ENCODE results near the gene SEC24C.
A peak's percentile ranks its signal among the peaks of the same experiment; 100 is the strongest.
"Not testable (repeated sequence)": the region's sequence is repeated elsewhere in the genome, so short reads cannot be mapped to it uniquely, and the experiment has no call there.

Gene SEC24C

GRCh38 chr10:73732426-73732825, 11.7 kb upstream of the SEC24C start:
- DNase-seq (ENCODE audit: low read depth in 1 of 2, low spot score in 1 of 2) = no peak

GRCh38 chr10:73732931-73733623, 11.1 kb upstream of the SEC24C start:
- DNase-seq (ENCODE audit: low read depth in 1 of 2, low spot score in 1 of 2) = no peak

- no peak for DNase-seq (ENCODE audit: low read depth in 1 of 2, low spot score in 1 of 2)
Observed at GRCh38 chr10:73734028-73734720, 10.0 kb upstream of the SEC24C start.

DNA sequence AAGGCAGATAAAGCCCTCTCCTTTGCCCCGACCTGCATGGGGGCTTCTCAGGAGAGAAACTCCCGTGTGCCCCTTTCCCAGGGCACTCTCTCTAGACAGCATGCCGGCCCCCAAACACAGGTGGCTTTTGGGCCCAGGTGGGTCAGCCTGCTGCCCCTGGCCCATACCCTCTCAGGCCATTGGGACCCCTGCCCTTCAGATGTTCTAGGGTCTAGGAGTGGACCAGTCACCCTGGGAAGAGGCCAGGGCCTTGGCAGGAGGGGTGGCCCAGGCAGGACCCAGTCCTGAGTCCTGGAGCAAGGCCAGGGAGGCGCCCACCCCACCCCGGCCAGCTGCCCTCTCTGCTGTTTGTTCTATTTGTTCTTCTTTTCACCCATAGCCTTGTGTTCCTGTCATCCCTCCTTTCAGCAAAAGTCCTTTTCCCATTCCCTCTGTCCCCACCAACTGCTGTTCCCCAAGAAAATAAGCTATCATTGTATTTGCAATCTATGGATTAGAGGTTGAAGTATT, 9.3 kb upstream of the SEC24C start:
- no peak for DNase-seq (ENCODE audit: low read depth in 1 of 2, low spot score in 1 of 2)

DNA sequence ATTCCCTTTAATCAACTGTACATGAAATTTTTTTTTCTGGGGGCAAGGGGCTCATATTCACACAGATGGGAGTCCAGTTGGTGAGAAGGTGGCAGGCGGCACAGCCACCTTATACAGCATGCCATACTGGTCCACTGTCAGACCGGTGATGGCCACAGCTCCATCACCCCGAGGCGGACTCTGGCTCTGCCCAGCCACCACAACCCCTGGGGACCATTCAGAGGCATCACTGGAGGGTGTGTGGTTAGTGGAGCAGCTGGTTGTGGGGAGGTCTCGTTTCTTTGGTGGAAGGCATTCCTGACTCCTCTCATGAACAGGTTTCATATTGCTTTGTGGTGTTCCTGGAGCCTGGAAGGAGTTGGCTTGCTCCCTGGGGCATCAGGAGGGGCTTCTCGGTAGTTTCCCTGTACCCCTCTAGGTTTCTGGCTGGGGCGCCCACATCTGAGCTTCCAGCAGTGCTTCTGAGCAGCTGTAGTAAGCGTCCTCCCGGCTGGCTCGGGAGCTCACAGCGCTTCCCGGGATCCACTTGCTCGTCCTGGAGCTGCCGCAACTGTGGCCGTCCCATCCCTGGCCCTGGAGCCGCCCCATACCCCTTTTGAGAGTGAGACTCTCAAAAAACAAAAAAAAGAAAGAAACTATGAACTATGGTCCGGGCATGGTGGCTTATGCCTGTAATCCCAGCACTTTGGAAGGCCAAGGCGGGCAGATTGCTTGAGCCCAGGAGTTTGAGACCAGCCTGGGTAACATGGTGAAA, 3.5 kb upstream of the SEC24C start:
- DNase-seq (ENCODE audit: low read depth in 1 of 2, low spot score in 1 of 2) = not testable (repeated sequence)

- DNase-seq (ENCODE audit: low read depth in 1 of 2, low spot score in 1 of 2) = no peak
Observed at GRCh38 chr10:73742454-73742734, 1.8 kb upstream of the SEC24C start.

DNA sequence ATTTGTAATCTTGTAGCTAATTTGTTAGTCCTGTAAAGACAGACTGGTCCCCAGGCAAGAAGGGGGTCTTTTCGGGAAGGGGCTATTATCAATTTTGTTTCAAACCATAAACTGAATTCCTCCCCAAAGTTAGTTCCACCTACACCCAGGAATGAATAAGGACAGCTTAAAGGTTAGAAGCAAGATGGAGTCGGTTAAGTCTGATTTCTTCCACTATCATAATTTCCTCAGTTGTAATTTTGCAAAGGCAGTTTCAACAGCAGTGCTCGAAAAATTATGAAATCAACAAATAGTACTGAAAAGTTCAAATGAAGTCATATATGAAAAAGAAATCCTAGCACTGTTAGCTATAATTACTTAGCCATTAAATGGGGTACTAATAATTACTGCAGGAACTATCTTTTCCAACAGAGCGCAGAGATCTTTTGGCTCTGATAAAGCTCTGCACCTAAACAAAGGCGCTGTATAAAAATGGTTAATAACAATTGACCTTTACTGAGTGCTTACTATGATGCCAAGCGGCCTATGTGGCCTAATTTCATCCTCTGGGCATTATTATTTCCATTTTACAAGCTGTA, 756 bp upstream of the SEC24C start:
- no peak for DNase-seq (ENCODE audit: low read depth in 1 of 2, low spot score in 1 of 2)

- DNase-seq (ENCODE audit: low read depth in 1 of 2, low spot score in 1 of 2) = peak in 1 of 2 donors; percentile 23
Observed at GRCh38 chr10:73744664-73744975, 448 bp downstream of the SEC24C start.

DNA sequence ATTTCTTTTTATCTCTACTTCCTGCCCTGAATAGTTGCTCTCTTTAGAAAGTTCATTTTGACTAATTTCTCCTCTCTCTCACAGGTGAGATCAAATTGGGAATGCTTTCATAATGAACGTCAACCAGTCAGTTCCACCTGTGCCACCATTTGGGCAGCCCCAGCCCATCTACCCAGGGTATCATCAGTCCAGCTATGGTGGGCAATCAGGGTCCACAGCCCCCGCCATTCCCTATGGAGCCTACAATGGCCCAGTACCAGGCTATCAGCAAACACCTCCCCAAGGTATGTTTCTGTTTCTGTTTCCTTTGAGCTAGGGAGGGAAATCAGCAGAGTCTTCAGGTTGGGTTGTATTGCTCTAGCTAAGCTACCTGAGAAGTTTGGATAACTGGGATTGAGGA, 2.5 kb downstream of the SEC24C start:
- no peak for DNase-seq (ENCODE audit: low read depth in 1 of 2, low spot score in 1 of 2)

- DNase-seq (ENCODE audit: low read depth in 1 of 2, low spot score in 1 of 2) = no peak
Observed at GRCh38 chr10:73750819-73751218, 6.6 kb downstream of the SEC24C start.

DNA sequence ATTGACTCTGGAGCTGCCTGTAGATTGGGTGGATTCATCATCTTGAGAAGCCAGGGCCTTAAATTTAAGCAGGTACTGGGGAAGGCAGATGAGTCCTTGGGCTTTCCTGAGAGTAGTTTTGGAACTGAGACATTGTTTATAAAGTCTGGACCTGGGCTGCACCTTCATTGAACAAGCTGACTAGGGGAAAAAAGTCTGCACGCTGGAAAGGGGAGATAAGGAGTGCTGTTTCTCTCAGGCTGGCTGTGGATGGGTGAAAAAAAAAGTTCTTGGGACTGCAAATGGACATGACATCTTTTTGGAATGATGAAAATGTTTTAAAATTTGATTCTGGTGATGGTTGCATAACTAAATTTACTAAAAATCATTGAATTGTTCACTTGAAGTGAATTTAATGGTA, 12.0 kb downstream of the SEC24C start:
- no peak for DNase-seq (ENCODE audit: low read depth in 1 of 2, low spot score in 1 of 2)

DNA sequence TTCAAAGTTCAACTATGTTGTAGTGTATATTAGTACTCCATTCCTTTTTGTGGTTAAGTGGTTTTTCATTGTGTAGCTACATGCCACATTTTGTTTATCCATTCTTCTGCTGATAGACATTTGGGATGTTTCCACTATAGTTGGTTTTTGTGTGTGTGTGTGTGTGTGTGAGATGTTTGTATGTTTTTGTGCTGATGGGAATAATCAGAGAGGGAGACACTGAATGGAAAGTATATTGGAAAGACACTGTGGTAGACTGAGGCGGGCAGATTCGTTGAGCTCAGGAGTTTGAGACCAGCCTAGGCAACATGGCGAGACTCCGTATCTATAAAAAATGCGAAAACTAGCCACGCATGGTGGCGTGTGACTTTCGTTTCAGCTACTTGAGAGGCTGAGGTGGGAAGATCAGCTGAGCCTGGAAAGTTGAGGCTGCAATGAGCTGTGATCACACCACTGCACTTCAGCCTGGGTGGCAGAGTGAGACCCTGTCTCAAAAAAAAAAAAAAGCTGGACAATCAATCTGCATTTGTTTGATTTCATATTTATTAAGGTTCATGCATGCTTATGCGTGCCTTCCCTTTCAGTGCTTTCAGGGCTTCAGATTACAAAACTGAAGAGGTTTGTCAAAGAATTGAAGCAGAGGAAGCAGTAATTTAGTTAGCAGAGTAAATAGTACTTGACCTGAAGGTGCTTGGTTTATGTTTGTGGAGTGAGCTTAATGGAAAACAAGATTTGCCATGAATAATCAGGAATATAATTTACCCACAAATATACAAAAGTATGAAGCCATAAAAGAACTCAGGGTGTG, 14.7 kb downstream of the SEC24C start:
- DNase-seq (ENCODE audit: low read depth in 1 of 2, low spot score in 1 of 2) = no peak

- DNase-seq (ENCODE audit: low read depth in 1 of 2, low spot score in 1 of 2) = peak in 1 of 2 donors; percentile 30
Observed at GRCh38 chr10:73759512-73760115, 15.4 kb downstream of the SEC24C start.

GRCh38 chr10:73761781-73762180, 17.6 kb downstream of the SEC24C start:
- DNase-seq (ENCODE audit: low read depth in 1 of 2, low spot score in 1 of 2) = no peak

GRCh38 chr10:73762915-73763314, 18.7 kb downstream of the SEC24C start:
- no peak for DNase-seq (ENCODE audit: low read depth in 1 of 2, low spot score in 1 of 2)

- DNase-seq (ENCODE audit: low read depth in 1 of 2, low spot score in 1 of 2) = no peak
Observed at GRCh38 chr10:73763343-73763742, 19.2 kb downstream of the SEC24C start.

DNA sequence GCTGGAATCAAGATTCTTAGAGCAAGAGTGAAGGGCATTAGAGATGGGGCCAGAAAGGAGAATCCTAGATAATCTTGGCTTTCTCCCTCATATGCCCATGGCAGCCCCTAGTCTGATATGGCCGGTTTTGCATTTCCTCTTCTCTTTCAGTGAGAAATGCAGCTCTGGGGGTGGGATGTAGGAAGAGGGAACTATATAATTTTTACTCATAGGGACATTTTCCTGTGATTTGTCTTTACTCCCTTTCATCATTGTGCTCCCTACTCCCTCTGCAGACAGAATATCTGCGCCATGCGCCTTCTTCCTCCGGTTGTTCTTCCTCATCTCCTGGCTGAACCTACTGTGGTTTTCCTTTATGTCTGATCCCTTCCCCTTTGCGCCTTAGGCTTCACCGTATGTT, 20.9 kb downstream of the SEC24C start:
- DNase-seq (ENCODE audit: low read depth in 1 of 2, low spot score in 1 of 2) = no peak

GRCh38 chr10:73768881-73769280, 24.7 kb downstream of the SEC24C start:
- peak; percentile 39 to 42 for DNase-seq (ENCODE audit: low read depth in 1 of 2, low spot score in 1 of 2)

DNA sequence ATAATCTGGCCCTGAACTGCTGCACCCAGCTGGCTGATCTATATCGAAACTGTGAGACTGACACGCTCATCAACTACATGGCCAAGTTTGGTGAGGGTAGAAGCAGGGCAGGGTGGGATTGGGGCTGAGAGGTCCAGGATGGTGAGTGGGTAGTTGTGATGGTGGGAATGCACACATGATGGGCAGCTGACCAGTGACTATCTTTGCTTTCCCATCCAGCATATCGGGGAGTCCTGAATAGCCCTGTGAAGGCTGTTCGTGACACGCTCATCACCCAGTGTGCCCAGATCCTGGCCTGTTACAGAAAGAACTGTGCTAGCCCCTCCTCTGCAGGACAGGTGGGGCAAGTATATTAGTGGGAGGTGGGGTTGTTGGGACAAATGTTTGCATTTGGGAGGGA, 25.2 kb downstream of the SEC24C start:
- no peak for DNase-seq (ENCODE audit: low read depth in 1 of 2, low spot score in 1 of 2)

DNA sequence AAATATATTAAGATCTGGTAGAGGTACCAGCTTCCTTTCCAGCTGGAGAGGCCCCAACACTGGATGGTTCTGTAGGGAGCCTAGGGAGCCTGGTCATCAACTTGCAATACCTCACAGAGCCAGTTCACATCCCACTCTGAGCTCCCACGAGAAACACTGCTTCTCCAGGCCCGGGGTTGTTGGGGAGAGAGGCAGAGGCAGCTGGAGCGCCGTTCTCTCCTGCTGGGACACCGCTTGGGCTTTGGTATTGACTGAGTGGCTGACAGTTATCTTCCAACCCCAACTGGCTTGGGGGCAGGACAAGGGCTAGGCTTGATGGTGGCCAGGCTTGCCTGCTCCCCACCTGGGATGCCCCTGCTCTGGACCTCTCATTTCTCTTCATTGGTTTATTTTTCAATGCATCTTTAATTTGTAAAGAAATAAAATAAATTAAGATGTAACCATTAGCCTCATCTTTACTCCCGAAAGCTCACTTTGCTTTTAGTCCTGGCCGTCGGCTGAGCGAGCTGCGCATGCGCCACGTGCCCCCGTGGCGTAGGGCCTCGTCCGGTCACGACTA, 27.6 kb downstream of the SEC24C start:
- DNase-seq (ENCODE audit: low read depth in 1 of 2, low spot score in 1 of 2) = peak; percentile 65 to 67
